Measurements from ENCODE around the gene NFE2L2. TPM values are rescaled to one million over a fixed set of nuclear protein-coding genes. Genes with fewer than 3 reads are reported as not detected.

The NFE2L2 gene
- total and polyA plus RNA-seq, 2 donors (not counting 1 experiment from before 2014, with no cell fraction given) = 142 to 166 TPM

DNA sequence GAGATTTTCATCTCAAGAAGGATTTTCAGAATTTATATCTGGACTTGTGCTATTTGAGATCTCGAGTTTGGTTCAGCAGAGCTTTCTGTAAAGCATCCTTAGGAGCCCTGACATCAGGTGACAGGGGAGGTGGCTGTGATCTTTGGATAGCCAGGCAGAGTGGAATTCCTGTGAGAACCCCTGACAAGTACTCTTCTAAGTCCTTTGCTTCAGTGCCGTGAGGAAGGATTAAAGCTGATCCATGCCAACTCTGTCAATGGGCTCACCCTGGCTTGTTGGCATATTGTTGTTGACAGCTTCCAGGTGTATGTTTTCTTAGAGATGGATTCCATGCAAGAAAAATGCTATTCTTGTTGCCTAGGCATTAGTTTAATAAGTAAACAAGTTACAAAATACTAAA is 38.0 kb upstream of the NFE2L2 start:
- Histone ChIP-seq H3K27me3 (ENCODE audit: control insufficient read depth, insufficient read depth, low read length) (no peaks in the 10 kb centered on the region), H3K36me3 (ENCODE audit: control insufficient read depth, insufficient read depth, low read length) (no peaks in the 10 kb centered on the region), H2AFZ (ENCODE audit: low read length) (no peak overlapping the region), H3K79me2 (ENCODE audit: control insufficient read depth, insufficient read depth, low read length) (no peaks in the 10 kb centered on the region), H3K4me1 (ENCODE audit: control insufficient read depth, extremely low read depth, insufficient read depth, low read length) (no peaks in the 10 kb centered on the region), H3K9ac (ENCODE audit: insufficient read depth, low read length) (no peak overlapping the region), H3K4me2 (ENCODE audit: extremely low read depth, insufficient read depth, low read length) (no peak overlapping the region), H3K27ac (ENCODE audit: insufficient read depth, low read length) (no peak overlapping the region), H3K9me3 (ENCODE audit: control insufficient read depth, insufficient read depth, low read depth, low read length) (no peaks in the 10 kb centered on the region), H4K20me1 (ENCODE audit: control insufficient read depth, extremely low read depth, insufficient read depth, low read length) (no peaks in the 10 kb centered on the region), H3K4me3 (replicated peaks in 1 of 4; ENCODE audit: control extremely low read depth in 1 of 4, insufficient read depth in 1 of 4, low read depth in 3 of 4, low read length in 4 of 4) (no peak overlapping the region)
- TF ChIP-seq EZH2 (IDR thresholded peaks at IDR 0.05; ENCODE audit: low read length, missing control alignments) = no peak
- TF ChIP-seq, protein P1, sequence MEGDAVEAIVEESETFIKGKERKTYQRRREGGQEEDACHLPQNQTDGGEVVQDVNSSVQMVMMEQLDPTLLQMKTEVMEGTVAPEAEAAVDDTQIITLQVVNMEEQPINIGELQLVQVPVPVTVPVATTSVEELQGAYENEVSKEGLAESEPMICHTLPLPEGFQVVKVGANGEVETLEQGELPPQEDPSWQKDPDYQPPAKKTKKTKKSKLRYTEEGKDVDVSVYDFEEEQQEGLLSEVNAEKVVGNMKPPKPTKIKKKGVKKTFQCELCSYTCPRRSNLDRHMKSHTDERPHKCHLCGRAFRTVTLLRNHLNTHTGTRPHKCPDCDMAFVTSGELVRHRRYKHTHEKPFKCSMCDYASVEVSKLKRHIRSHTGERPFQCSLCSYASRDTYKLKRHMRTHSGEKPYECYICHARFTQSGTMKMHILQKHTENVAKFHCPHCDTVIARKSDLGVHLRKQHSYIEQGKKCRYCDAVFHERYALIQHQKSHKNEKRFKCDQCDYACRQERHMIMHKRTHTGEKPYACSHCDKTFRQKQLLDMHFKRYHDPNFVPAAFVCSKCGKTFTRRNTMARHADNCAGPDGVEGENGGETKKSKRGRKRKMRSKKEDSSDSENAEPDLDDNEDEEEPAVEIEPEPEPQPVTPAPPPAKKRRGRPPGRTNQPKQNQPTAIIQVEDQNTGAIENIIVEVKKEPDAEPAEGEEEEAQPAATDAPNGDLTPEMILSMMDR (conservative IDR thresholded peaks at IDR 0.05 in 1 of 2, IDR thresholded peaks at IDR 0.05 in 1 of 2; ENCODE audit: low read depth in 1 of 2, low read length in 2 of 2) = no peak
- DNase-seq (ENCODE audit: low read depth in 2 of 2) = no peak

DNA sequence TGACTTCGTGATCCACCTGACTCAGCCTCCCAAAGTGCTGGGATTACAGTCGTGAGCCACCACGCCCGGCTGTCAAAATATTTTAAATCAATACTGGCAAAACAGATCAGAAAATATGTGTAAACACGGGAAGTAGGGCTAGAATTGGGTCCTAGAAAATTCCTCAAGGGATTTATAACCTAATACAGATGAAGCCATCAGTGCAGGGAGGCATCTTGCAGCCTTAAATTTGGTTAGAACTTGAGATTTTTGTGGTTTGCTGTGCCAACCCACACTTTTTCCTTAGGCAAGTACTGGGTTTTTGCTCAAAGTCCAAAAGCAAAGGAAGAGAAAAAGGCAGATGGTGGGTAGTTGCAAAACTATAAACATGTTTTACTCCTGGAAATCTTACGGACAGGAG is 33.7 kb upstream of the NFE2L2 start:
- H3K4me1 ChIP-seq (ENCODE audit: control insufficient read depth, extremely low read depth, insufficient read depth, low read length) = no peaks in the 10 kb centered on the region
- H3K27ac ChIP-seq (ENCODE audit: insufficient read depth, low read length) = no peak overlapping the region
- TF ChIP-seq EZH2 (IDR thresholded peaks at IDR 0.05; ENCODE audit: low read length, missing control alignments) = no peak
- TF ChIP-seq, protein P1 (conservative IDR thresholded peaks at IDR 0.05 in 1 of 2, IDR thresholded peaks at IDR 0.05 in 1 of 2; ENCODE audit: low read depth in 1 of 2, low read length in 2 of 2) = no peak
- no peak overlapping the region for H2AFZ ChIP-seq (ENCODE audit: low read length)
- H3K4me2 ChIP-seq (ENCODE audit: extremely low read depth, insufficient read depth, low read length) = no peak overlapping the region
- no peak overlapping the region for H3K4me3 ChIP-seq (replicated peaks in 1 of 4; ENCODE audit: control extremely low read depth in 1 of 4, insufficient read depth in 1 of 4, low read depth in 3 of 4, low read length in 4 of 4)
- no peaks in the 10 kb centered on the region for H3K27me3 ChIP-seq (ENCODE audit: control insufficient read depth, insufficient read depth, low read length)
- no peak overlapping the region for H3K9ac ChIP-seq (ENCODE audit: insufficient read depth, low read length)
- H3K9me3 ChIP-seq (ENCODE audit: control insufficient read depth, insufficient read depth, low read depth, low read length) = no peaks in the 10 kb centered on the region
- H3K79me2 ChIP-seq (ENCODE audit: control insufficient read depth, insufficient read depth, low read length) = no peaks in the 10 kb centered on the region
- H4K20me1 ChIP-seq (ENCODE audit: control insufficient read depth, extremely low read depth, insufficient read depth, low read length) = no peaks in the 10 kb centered on the region
- DNase-seq (ENCODE audit: low read depth in 2 of 2) = peak in 1 of 2 donors; percentile 36
- no peaks in the 10 kb centered on the region for H3K36me3 ChIP-seq (ENCODE audit: control insufficient read depth, insufficient read depth, low read length)

DNA sequence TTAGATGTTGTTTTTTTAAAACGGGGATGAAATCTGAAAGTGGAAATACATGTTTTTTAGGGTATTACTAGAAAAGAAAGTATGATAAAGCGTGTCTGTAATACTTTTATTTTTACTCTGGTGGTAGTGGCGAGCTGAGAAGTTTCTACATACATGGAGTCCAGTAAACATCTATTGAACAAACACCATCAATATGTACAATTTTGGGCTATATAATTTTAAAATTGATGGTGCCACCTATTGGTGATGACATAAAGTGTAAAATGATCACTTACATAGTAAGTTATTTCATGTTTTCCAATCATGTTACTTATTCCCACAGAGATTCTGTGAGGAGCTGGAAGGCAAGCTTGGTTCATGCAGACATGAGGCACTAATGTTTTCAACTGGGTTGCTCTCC is 31.5 kb upstream of the NFE2L2 start:
- Histone ChIP-seq H3K27me3 (ENCODE audit: control insufficient read depth, insufficient read depth, low read length) (no peaks in the 10 kb centered on the region), H3K27ac (ENCODE audit: insufficient read depth, low read length) (no peak overlapping the region), H3K9me3 (ENCODE audit: control insufficient read depth, insufficient read depth, low read depth, low read length) (no peaks in the 10 kb centered on the region), H4K20me1 (ENCODE audit: control insufficient read depth, extremely low read depth, insufficient read depth, low read length) (no peaks in the 10 kb centered on the region), H3K4me1 (ENCODE audit: control insufficient read depth, extremely low read depth, insufficient read depth, low read length) (no peaks in the 10 kb centered on the region), H2AFZ (ENCODE audit: low read length) (no peak overlapping the region), H3K4me2 (ENCODE audit: extremely low read depth, insufficient read depth, low read length) (peak overlapping the region; percentile 60), H3K36me3 (ENCODE audit: control insufficient read depth, insufficient read depth, low read length) (no peaks in the 10 kb centered on the region), H3K9ac (ENCODE audit: insufficient read depth, low read length) (no peak overlapping the region), H3K4me3 (replicated peaks in 1 of 4; ENCODE audit: control extremely low read depth in 1 of 4, insufficient read depth in 1 of 4, low read depth in 3 of 4, low read length in 4 of 4) (peak overlapping the region in 3 of 4 experiments; percentile 20 to 42 (median 31)), H3K79me2 (ENCODE audit: control insufficient read depth, insufficient read depth, low read length) (no peaks in the 10 kb centered on the region)
- TF ChIP-seq EZH2 (IDR thresholded peaks at IDR 0.05; ENCODE audit: low read length, missing control alignments) = no peak
- TF ChIP-seq, protein P1 (conservative IDR thresholded peaks at IDR 0.05 in 1 of 2, IDR thresholded peaks at IDR 0.05 in 1 of 2; ENCODE audit: low read depth in 1 of 2, low read length in 2 of 2) = no peak
- peak; percentile 22 to 70 for DNase-seq (ENCODE audit: low read depth in 2 of 2)

All from fibroblast of lung (primary cell).